ENCODE data around the gene GNB1L.
A peak's percentile ranks its signal among the peaks of the same experiment; 100 is the strongest.

GNB1L gene

GRCh38 chr22:19761725-19762567, 92.7 kb downstream of the GNB1L start:
- TF ChIP-seq CTCF (IDR thresholded peaks at IDR 0.05; ENCODE audit: insufficient read depth, low read length) = no peak
- TF ChIP-seq REST (IDR thresholded peaks at IDR 0.05; ENCODE audit: insufficient replicate concordance, low read depth) = no peak
- no peak for TF ChIP-seq POLR2AphosphoS5 (IDR thresholded peaks at IDR 0.05; ENCODE audit: low read depth)
- no peak for TF ChIP-seq GABPA (IDR thresholded peaks at IDR 0.05; ENCODE audit: low read depth)
- TF ChIP-seq SPI1 (IDR thresholded peaks at IDR 0.05; ENCODE audit: borderline replicate concordance, low read depth) = no peak
- Histone ChIP-seq H3K27me3 (ENCODE audit: insufficient read depth, poor library complexity, severe bottlenecking) (peaks cover 69% of the 10 kb centered on the region), H3K27ac (replicated peaks) (no peak overlapping the region), H3K4me3 (replicated peaks; ENCODE audit: insufficient read depth, low read length) (no peak overlapping the region)
- no peak for DNase-seq (ENCODE audit: low read depth in 1 of 2, low spot score in 1 of 2)

- DNase-seq (ENCODE audit: low read depth in 1 of 2, low spot score in 1 of 2) = no peak
- TF ChIP-seq CTCF (IDR thresholded peaks at IDR 0.05; ENCODE audit: insufficient read depth, low read length) (no peak), POLR2AphosphoS5 (IDR thresholded peaks at IDR 0.05; ENCODE audit: low read depth) (no peak), REST (IDR thresholded peaks at IDR 0.05; ENCODE audit: insufficient replicate concordance, low read depth) (no peak), GABPA (IDR thresholded peaks at IDR 0.05; ENCODE audit: low read depth) (no peak), SPI1 (IDR thresholded peaks at IDR 0.05; ENCODE audit: borderline replicate concordance, low read depth) (no peak)
- Histone ChIP-seq H3K4me3 (replicated peaks; ENCODE audit: insufficient read depth, low read length) (no peak overlapping the region), H3K27me3 (ENCODE audit: insufficient read depth, poor library complexity, severe bottlenecking) (peaks cover 73% of the 10 kb centered on the region), H3K27ac (replicated peaks) (no peak overlapping the region)
Observed at GRCh38 chr22:19760951-19761724, 93.5 kb downstream of the GNB1L start.

DNA sequence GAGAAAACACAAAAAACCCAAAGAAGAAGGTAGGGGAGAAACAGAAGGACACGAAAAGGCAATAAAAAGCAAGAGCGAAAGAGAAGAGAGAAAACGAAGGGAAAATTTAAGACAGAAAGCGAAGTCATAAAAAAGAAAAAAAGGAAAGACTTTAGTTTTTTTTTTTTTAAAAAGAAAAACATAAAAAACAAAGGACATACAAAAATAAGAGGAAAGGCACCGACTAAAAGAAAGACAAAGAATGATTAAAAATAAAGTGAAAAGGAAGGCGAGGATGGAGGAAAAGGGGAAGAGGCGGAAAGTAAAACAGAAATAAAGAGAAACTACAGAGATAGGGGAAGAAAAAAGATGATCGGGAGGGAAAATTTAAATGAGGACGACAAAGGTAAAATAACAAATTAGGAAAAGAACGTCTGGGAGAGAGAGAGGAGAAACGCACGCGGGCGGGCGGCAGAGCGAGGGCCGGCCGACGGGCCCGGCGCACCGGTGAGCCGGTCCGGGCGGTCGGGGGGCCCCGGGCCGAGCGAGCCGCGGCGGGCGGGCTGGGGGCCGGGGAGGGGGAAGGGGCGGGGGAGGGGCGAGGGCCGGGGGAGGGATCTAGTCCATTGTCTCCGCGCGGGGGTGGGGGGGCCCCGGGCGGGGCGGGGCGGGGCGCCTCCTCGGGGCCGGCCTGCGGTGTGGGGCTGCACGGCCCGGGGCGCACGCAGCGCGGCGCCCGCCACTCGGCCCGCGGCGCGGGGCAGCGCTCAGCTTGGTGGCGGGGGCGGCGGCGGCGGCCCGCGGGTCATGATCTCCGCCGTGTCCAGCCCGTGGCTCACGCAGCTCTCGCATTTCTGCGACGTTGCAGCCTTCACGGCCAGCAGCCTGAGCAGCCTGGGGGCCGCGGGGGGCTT, 94.4 kb downstream of the GNB1L start, which contains the start of gene TBX1:
TBX1 (plus strand) TSS at position 721 of the 893 bp plus-strand sequence; CDS start at position 787, 66 bp downstream.
- Histone ChIP-seq H3K27ac (replicated peaks) (no peak within 1 kb of the TSS), H3K27me3 (ENCODE audit: insufficient read depth, poor library complexity, severe bottlenecking) (peaks cover 78% of the 10 kb centered on the region), H3K4me3 (replicated peaks; ENCODE audit: insufficient read depth, low read length) (no peak within 1 kb of the TSS)
- DNase-seq (ENCODE audit: low read depth in 1 of 2, low spot score in 1 of 2) = no peak
- TF ChIP-seq POLR2AphosphoS5 (IDR thresholded peaks at IDR 0.05; ENCODE audit: low read depth) (no peak), SPI1 (IDR thresholded peaks at IDR 0.05; ENCODE audit: borderline replicate concordance, low read depth) (peak; percentile 15; the same call in 1 of the 2 replicates)
